GM12872 (cell line): ENCODE results near the gene PTPRN2.

Source experiments
- TF ChIP-seq, protein P1 (sequence below): IDR thresholded peaks from 3 replicates; pipeline ENCODE4 v1.5.1; 2011; ENCODE audit warnings: low read depth, mild to moderate bottlenecking, low read length, moderate library complexity; ENCODE audit not compliant: insufficient read depth

The PTPRN2 gene

DNA sequence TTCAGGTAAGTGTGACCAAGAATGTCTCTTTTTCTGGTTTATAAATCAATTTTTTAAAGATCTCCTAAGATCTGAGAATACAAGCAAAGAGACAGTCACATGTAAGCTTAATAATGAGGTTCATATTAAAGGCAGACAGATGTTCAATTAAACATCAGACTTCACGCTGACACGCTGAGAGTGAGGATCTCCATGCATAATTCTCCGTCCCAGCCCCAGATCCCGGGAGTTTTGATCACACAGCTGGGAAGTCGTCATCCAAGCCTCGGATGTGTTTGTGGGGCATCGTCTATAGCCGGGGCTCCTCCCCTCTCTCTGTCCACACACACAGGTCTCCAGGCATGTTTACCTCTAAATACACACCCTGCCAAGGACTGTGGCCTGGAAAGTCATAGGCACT, 223.2 kb downstream of the PTPRN2 start:
- TF ChIP-seq, protein P1, sequence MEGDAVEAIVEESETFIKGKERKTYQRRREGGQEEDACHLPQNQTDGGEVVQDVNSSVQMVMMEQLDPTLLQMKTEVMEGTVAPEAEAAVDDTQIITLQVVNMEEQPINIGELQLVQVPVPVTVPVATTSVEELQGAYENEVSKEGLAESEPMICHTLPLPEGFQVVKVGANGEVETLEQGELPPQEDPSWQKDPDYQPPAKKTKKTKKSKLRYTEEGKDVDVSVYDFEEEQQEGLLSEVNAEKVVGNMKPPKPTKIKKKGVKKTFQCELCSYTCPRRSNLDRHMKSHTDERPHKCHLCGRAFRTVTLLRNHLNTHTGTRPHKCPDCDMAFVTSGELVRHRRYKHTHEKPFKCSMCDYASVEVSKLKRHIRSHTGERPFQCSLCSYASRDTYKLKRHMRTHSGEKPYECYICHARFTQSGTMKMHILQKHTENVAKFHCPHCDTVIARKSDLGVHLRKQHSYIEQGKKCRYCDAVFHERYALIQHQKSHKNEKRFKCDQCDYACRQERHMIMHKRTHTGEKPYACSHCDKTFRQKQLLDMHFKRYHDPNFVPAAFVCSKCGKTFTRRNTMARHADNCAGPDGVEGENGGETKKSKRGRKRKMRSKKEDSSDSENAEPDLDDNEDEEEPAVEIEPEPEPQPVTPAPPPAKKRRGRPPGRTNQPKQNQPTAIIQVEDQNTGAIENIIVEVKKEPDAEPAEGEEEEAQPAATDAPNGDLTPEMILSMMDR, result no peak

GRCh38 chr7:158362912-158363905, 224.4 kb downstream of the PTPRN2 start:
- TF ChIP-seq, protein P1, result no peak

DNA sequence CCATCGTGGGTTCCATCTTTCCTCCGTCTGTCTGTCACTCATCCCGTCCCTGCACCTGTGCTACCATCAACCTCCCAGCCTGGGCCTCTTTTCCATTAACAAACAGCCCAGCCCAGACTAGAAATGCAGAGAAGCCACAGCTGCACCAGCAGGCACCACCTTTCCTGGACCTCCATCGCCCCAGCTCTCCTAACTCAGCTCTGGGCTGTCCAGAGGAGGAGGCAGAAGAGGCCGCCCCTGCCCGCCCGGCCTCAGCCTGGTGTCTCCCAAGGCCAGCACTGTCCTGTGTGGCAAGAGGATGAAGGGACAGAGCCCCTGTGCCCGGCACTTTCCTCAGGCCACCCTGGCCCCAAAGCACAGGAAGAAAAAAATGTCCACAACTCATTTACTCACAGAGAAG, 225.6 kb downstream of the PTPRN2 start:
- TF ChIP-seq, protein P1, result no peak

DNA sequence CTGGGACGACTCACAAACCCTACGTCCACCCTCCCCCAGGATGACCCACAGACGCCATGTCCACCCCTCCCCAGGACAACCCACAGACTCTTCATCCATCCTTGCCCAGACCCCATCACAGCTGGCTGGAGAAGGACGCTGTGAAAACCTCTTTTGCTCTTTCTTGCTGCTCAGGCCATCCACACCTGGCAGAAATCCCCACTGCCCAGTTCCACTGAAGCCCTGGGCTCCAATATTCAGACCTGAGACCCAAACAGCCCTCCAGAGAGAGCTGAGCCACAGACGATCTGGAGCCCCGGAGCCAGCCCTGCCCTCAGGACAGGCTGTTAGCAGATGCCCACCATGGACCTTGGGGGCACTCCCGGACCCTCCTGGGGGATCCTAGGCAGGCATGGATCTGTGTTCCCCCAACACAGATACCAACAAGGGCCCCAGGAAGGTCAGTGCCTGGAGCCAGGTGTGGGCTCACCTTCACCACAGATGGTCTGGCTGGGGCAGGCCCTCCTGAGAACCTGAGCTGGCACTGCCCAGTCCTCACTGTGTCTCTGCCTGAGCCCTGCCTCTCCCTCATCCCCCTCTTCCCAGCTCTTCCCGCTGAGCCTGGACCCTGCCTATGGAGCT, 226.2 kb downstream of the PTPRN2 start:
- TF ChIP-seq, protein P1, result no peak

GRCh38 chr7:158358926-158359645, 228.5 kb downstream of the PTPRN2 start:
- TF ChIP-seq, protein P1, result no peak

- TF ChIP-seq, protein P1, result no peak
Observed at GRCh38 chr7:158357898-158358821, 229.5 kb downstream of the PTPRN2 start.
